Transverse colon (tissue), 4 donors: ENCODE results near the gene GPR137C. TPM values are rescaled to one million over a fixed set of nuclear protein-coding genes. Genes with fewer than 3 reads are reported as not detected.
A peak's percentile ranks its signal among the peaks of the same experiment; 100 is the strongest.

Source experiments
- DNase-seq: peaks from one replicate; pipeline ENCODE4 v3.0.0-alpha.2; 2019
- H3K27ac ChIP-seq, 4 donors: fragments of 200-600 bp; sonication (generic); 2 replicates each; pipeline ENCODE4 v1.5.1; 2016 to 2018; ENCODE audit warnings: inconsistent platforms in 4 of 4
- H3K27me3 ChIP-seq: fragments of 200-600 bp; sonication (generic); 2 replicates; pipeline ENCODE4 v1.5.1; 2017; ENCODE audit warnings: inconsistent platforms
- H3K36me3 ChIP-seq, 4 donors: fragments of 200-600 bp; sonication (generic); 2 replicates each; pipeline ENCODE4 v1.5.1; 2017 to 2019; ENCODE audit warnings: inconsistent platforms in 4 of 4
- H3K4me1 ChIP-seq, 4 donors: fragments of 200-600 bp; sonication (generic); 2 replicates each; pipeline ENCODE4 v1.5.1; 2017 to 2020; ENCODE audit warnings: inconsistent platforms in 4 of 4
- H3K4me3 ChIP-seq, 4 donors: fragments of 200-600 bp; sonication (generic); 1 replicate in 1 of 4; 2 replicates in 3 of 4; pipeline versions ENCODE4 v1.5.1 to v1.6.1; 2017 to 2019; ENCODE audit warnings: inconsistent platforms in 4 of 4
- H3K9me3 ChIP-seq, 2 donors: fragments of 200-600 bp; sonication (generic); 2 replicates each; pipeline ENCODE4 v1.5.1; 2017 to 2019; ENCODE audit warnings: inconsistent platforms in 2 of 2
- EP300 ChIP-seq: sonication (generic); formaldehyde crosslinking; IDR thresholded peaks from one replicate; pipeline ENCODE4 v1.6.1; 2017; ENCODE audit warnings: antibody characterized with exemption, low read depth
- POLR2A ChIP-seq: fragments of 450-650 bp; IDR thresholded peaks from one replicate; pipeline ENCODE4 v1.6.1; 2016; ENCODE audit warnings: antibody characterized with exemption, mild to moderate bottlenecking, moderate library complexity
- POLR2AphosphoS5 ChIP-seq, 3 donors: sonication (generic); formaldehyde crosslinking; IDR thresholded peaks; one replicate each; pipeline ENCODE4 v1.6.1; 2016; ENCODE audit warnings: antibody characterized with exemption in 3 of 3
- WGBS, 2 donors: methylation state at CpG; one replicate each; pipeline ENCODE4 v1.1.5; 2018; ENCODE audit warnings: low coverage in 1 of 2; 5-methylcytosine and 5-hydroxymethylcytosine counted together
- in situ Hi-C, 4 donors: fragments of 200-750 bp; cut with MboI; loops; one replicate each; pipeline versions ENCODE4 v1.15.0 to v1.15.1; 2017; ENCODE audit warnings: low sequenced_read_pairs in 3 of 4, low pct_ligation_motif_present in 1 of 4, low pct_unique_long_range_greater_than_20kb in 1 of 4
- intact Hi-C: fragments of 100-400 bp; cut with DNase I; formaldehyde crosslinking; loops from one replicate; pipeline ENCODE4 v1.15.1; 2023; ENCODE audit warnings: low total_unique reads
- total RNA-seq, 4 donors: library from RNA; depleted of rRNA; stranded (reverse); fragments of >200 nt; gene quantifications; one replicate each; pipeline ENCODE4 v1.1.0, GENCODE V29; 2016
- TF ChIP-seq, protein P1 (sequence below), 5 experiments: fragments of 200-600 bp in 3 of 5; fragments of 450-650 bp in 2 of 5; sonication (generic) in 3 of 5; IDR thresholded peaks; 1 replicate in 2 of 5; 2 replicates in 3 of 5; pipeline ENCODE4 v1.5.1; 2016 to 2017; ENCODE audit warnings: antibody characterized with exemption in 5 of 5, inconsistent platforms in 3 of 5, mild to moderate bottlenecking in 2 of 5, moderate library complexity in 1 of 5

The GPR137C gene
- total RNA-seq, 4 donors from 2014 or later: 0.27 to 2.6 (median 0.36) TPM

DNA sequence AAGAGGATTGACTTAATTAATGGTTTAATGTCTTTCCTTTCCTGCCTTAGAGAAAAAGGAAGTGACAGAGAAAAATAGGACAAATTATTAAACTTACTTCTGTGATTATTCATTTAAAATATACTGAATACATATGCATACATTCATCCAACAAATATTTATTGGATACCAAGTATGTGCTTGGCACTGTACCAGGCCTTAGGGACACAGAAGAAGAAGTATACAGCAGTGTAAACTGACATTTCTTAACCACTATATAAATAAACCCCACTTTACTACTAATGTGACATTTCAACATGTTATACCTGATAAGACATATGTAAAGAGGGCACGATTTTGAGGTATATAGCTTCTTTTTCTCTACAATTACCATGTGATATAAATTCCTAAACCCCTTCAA is 89.1 kb downstream of the GPR137C start:
- Histone ChIP-seq H3K36me3 (peaks cover 0 to 43% (median 15%) of the 10 kb centered on the region in 4 donors), H3K9me3 (peaks cover 0 to 4% of the 10 kb centered on the region in 2 donors), H3K27me3 (no peaks in the 10 kb centered on the region), H3K27ac (no peak overlapping the region), H3K4me1 (no peaks in the 10 kb centered on the region), H3K4me3 (no peak overlapping the region)
- intact Hi-C loops (no loop called here), in situ Hi-C loops (no loop called here)
- WGBS, 2 donors: 73 to 94% methylated on average over 1 of the region's 1 CpG
- TF ChIP-seq, protein P1, sequence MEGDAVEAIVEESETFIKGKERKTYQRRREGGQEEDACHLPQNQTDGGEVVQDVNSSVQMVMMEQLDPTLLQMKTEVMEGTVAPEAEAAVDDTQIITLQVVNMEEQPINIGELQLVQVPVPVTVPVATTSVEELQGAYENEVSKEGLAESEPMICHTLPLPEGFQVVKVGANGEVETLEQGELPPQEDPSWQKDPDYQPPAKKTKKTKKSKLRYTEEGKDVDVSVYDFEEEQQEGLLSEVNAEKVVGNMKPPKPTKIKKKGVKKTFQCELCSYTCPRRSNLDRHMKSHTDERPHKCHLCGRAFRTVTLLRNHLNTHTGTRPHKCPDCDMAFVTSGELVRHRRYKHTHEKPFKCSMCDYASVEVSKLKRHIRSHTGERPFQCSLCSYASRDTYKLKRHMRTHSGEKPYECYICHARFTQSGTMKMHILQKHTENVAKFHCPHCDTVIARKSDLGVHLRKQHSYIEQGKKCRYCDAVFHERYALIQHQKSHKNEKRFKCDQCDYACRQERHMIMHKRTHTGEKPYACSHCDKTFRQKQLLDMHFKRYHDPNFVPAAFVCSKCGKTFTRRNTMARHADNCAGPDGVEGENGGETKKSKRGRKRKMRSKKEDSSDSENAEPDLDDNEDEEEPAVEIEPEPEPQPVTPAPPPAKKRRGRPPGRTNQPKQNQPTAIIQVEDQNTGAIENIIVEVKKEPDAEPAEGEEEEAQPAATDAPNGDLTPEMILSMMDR (IDR thresholded peaks at IDR 0.05): no peak
- TF ChIP-seq EP300 (no peak), POLR2A (no peak), POLR2AphosphoS5 (IDR thresholded peaks at IDR 0.05) (no peak)
- no peak for DNase-seq

DNA sequence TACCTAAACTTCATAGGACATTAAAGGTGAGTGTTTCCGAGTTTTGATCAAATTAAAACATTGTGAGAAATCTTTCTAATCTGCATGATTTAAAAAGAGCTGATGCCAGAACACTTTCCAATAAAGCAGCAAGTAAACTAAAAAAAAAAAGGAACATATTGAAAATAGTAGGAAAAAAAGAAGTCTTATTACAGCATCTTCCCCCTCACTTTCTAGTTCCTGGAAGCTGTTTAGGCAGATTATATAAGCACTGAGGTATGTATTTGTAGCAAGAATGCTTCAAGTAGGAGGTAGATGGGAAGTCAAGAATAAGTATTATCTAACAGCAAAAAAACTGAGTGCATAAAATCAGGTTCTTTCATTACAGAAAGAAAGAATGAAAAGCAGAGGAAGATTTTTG is 96.9 kb downstream of the GPR137C start:
- 94 to 98% methylated on average over 1 of the region's 1 CpG for WGBS, 2 donors
- no peak for TF ChIP-seq POLR2AphosphoS5 (IDR thresholded peaks at IDR 0.05)
- no peak for TF ChIP-seq EP300
- TF ChIP-seq, protein P1 (IDR thresholded peaks at IDR 0.05): no peak
- no peak for TF ChIP-seq POLR2A
- Histone ChIP-seq H3K4me3 (no peak overlapping the region), H3K27me3 (no peaks in the 10 kb centered on the region), H3K27ac (no peak overlapping the region), H3K4me1 (no peaks in the 10 kb centered on the region), H3K9me3 (no peaks in the 10 kb centered on the region), H3K36me3 (peaks cover 0 to 47% (median 15%) of the 10 kb centered on the region in 4 donors)
- in situ Hi-C loops: no loop called here
- no peak for DNase-seq
- intact Hi-C loops: loop anchor here (2.0 kb wide), 1 partner anchor 63 kb away; no protein-coding TSS in a partner anchor

DNA sequence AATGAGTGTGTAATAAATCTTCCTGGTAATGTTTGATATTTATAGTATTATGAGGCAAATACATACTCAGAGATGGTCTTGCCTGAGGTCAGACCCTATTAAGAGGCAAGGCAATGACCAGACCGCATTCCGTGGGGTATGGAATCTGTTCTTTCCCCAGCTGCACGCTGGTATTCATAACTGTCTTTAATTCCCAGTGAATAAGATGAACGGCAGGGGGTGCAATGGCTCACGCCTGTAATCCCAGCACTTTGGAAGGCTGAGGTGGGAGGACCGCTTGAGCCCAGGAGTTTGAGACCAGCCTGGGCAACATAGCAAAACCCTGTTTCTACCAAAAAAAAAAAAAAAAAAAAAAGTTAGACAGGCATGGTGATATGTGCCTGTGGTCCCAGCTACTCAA is 98.1 kb downstream of the GPR137C start:
- in situ Hi-C loops (no loop called here), intact Hi-C loops (no loop called here)
- Histone ChIP-seq H3K27ac (no peak overlapping the region), H3K4me3 (no peak overlapping the region), H3K36me3 (peaks cover 0 to 43% (median 12%) of the 10 kb centered on the region in 4 donors), H3K9me3 (no peaks in the 10 kb centered on the region), H3K27me3 (no peaks in the 10 kb centered on the region), H3K4me1 (no peaks in the 10 kb centered on the region)
- no peak for TF ChIP-seq POLR2AphosphoS5 (IDR thresholded peaks at IDR 0.05)
- TF ChIP-seq, protein P1 (IDR thresholded peaks at IDR 0.05): peak in 1 of 5 experiments; percentile 11
- DNase-seq: no peak
- WGBS, 2 donors: 76% methylated on average over 4 to 6 of the region's 6 CpGs

DNA sequence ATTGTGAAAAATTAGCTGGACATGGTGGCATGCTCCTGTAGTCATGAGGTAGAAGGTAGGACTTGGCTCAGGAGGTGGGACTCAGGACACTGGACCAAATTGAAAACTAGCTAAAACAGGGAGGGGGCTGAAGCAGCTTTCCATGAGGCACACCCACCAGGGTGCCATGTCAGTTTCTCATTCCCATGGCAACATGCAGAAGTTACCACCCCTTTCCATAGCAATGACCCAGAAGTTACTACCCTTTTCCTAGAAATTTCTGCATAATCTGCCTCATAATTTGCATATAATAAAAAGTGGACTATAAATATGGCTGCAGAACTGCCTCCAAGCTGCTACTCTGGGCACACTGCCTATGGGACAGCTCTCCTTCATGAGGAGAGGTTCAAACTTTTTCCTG is 104.3 kb downstream of the GPR137C start:
- H3K36me3 ChIP-seq: peaks cover 0 to 20% (median 9%) of the 10 kb centered on the region in 4 donors

More for the DNA sequence above, 104.3 kb downstream of the GPR137C start:
- TF ChIP-seq EP300 (no peak), POLR2A (no peak), POLR2AphosphoS5 (IDR thresholded peaks at IDR 0.05) (no peak)
- TF ChIP-seq, protein P1 (IDR thresholded peaks at IDR 0.05): no peak
- Histone ChIP-seq H3K9me3 (no peaks in the 10 kb centered on the region), H3K4me3 (no peak overlapping the region), H3K27ac (no peak overlapping the region), H3K27me3 (no peaks in the 10 kb centered on the region), H3K4me1 (no peaks in the 10 kb centered on the region)
- no peak for DNase-seq
- intact Hi-C loops (no loop called here), in situ Hi-C loops (no loop called here)
